Measurements from ENCODE around the gene RGS7.
"Not testable (repeated sequence)": the region's sequence is repeated elsewhere in the genome, so short reads cannot be mapped to it uniquely, and the experiment has no call there.

RGS7 gene

GRCh38 chr1:240917976-240918375 is 439.0 kb downstream of the RGS7 start:
- no peak overlapping the region for H3K4me3 ChIP-seq (ENCODE audit: low read depth, low read length)
- POLR2A ChIA-PET: no interaction called here
- CTCF ChIA-PET: interaction anchor here (0.9 kb wide), 1 partner anchor 186 kb away, joined by 3 read pairs; no protein-coding TSS in a partner anchor
- no peak for DNase-seq (ENCODE audit: low read depth, low spot score)
- no peak for TF ChIP-seq CTCF (IDR thresholded peaks at IDR 0.05; ENCODE audit: insufficient read depth, low read length, missing control alignments)

- DNase-seq (ENCODE audit: low read depth, low spot score): no peak
- no peak for TF ChIP-seq CTCF (IDR thresholded peaks at IDR 0.05; ENCODE audit: insufficient read depth, low read length, missing control alignments)
- POLR2A ChIA-PET: no interaction called here
Measured at GRCh38 chr1:240914506-240914905, 442.5 kb downstream of the RGS7 start.

GRCh38 chr1:240912821-240913220 is 444.2 kb downstream of the RGS7 start:
- DNase-seq (ENCODE audit: low read depth, low spot score): no peak
- CTCF ChIA-PET: no interaction called here
- H3K4me3 ChIP-seq (ENCODE audit: low read depth, low read length): no peak overlapping the region
- POLR2A ChIA-PET: no interaction called here
- no peak for TF ChIP-seq CTCF (IDR thresholded peaks at IDR 0.05; ENCODE audit: insufficient read depth, low read length, missing control alignments)

More at GRCh38 chr1:240914506-240914905, 442.5 kb downstream of the RGS7 start:
- H3K4me3 ChIP-seq (ENCODE audit: low read depth, low read length): no peak overlapping the region
- CTCF ChIA-PET: no interaction called here

GRCh38 chr1:240909701-240910457 is 447.1 kb downstream of the RGS7 start:
- no peak overlapping the region for H3K4me3 ChIP-seq (ENCODE audit: low read depth, low read length)
- POLR2A ChIA-PET: no interaction called here

GRCh38 chr1:240906477-240906876 is 450.5 kb downstream of the RGS7 start:
- CTCF ChIA-PET: no interaction called here
- no peak for TF ChIP-seq CTCF (IDR thresholded peaks at IDR 0.05; ENCODE audit: insufficient read depth, low read length, missing control alignments)
- POLR2A ChIA-PET: no interaction called here
- no peak overlapping the region for H3K4me3 ChIP-seq (ENCODE audit: low read depth, low read length)
- no peak for DNase-seq (ENCODE audit: low read depth, low spot score)

More at GRCh38 chr1:240909701-240910457, 447.1 kb downstream of the RGS7 start:
- no peak for TF ChIP-seq CTCF (IDR thresholded peaks at IDR 0.05; ENCODE audit: insufficient read depth, low read length, missing control alignments)
- DNase-seq (ENCODE audit: low read depth, low spot score): no peak
- CTCF ChIA-PET: interaction anchor here (1.2 kb wide), 1 partner anchor 22 kb away, joined by 3 read pairs; no protein-coding TSS in a partner anchor

- TF ChIP-seq CTCF (IDR thresholded peaks at IDR 0.05; ENCODE audit: insufficient read depth, low read length, missing control alignments): no peak
- POLR2A ChIA-PET: no interaction called here
- no peak overlapping the region for H3K4me3 ChIP-seq (ENCODE audit: low read depth, low read length)
- no peak for DNase-seq (ENCODE audit: low read depth, low spot score)
- CTCF ChIA-PET: no interaction called here
Measured at GRCh38 chr1:240905225-240905765, 451.7 kb downstream of the RGS7 start.

GRCh38 chr1:240895424-240895823 is 461.6 kb downstream of the RGS7 start:
- POLR2A ChIA-PET; H3K4me3 ChIP-seq (ENCODE audit: low read depth, low read length); CTCF ChIA-PET; DNase-seq (ENCODE audit: low read depth, low spot score): not testable (repeated sequence)

Data from AG04449 (cell line).